GM04504 (cell line): ENCODE measurements around the gene HTR3A.

Experiments
- DNase-seq: peaks from one replicate; pipeline ENCODE4 v3.0.0-alpha.2; 2012; ENCODE audit warnings: low read depth

Gene HTR3A

GRCh38 chr11:113979431-113979830 is 4.5 kb downstream of the HTR3A start:
- no peak for DNase-seq

GRCh38 chr11:113980785-113981184 is 5.9 kb downstream of the HTR3A start:
- DNase-seq = no peak

GRCh38 chr11:113982306-113982705 is 7.4 kb downstream of the HTR3A start:
- no peak for DNase-seq

GRCh38 chr11:113984781-113985180 is 9.9 kb downstream of the HTR3A start:
- no peak for DNase-seq

- no peak for DNase-seq
Measured at GRCh38 chr11:113985906-113986305, 11.0 kb downstream of the HTR3A start.

- no peak for DNase-seq
Measured at GRCh38 chr11:113986351-113987140, 11.6 kb downstream of the HTR3A start.

DNA sequence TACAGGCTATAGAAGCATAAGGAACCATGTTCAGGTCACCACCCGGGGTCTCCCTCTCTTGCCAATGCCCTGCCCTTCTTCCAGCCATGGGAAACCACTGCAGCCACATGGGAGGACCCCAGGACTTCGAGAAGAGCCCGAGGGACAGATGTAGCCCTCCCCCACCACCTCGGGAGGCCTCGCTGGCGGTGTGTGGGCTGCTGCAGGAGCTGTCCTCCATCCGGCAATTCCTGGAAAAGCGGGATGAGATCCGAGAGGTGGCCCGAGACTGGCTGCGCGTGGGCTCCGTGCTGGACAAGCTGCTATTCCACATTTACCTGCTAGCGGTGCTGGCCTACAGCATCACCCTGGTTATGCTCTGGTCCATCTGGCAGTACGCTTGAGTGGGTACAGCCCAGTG is 14.5 kb downstream of the HTR3A start:
- DNase-seq = no peak

- no peak for DNase-seq
Measured at GRCh38 chr11:113989916-113990315, 15.0 kb downstream of the HTR3A start.

- peak; percentile 10 for DNase-seq
Measured at GRCh38 chr11:113991170-113991569, 16.3 kb downstream of the HTR3A start.

- no peak for DNase-seq
Measured at GRCh38 chr11:113991718-113992458, 17.0 kb downstream of the HTR3A start.

GRCh38 chr11:113992459-113993110 is 17.7 kb downstream of the HTR3A start:
- no peak for DNase-seq

DNA sequence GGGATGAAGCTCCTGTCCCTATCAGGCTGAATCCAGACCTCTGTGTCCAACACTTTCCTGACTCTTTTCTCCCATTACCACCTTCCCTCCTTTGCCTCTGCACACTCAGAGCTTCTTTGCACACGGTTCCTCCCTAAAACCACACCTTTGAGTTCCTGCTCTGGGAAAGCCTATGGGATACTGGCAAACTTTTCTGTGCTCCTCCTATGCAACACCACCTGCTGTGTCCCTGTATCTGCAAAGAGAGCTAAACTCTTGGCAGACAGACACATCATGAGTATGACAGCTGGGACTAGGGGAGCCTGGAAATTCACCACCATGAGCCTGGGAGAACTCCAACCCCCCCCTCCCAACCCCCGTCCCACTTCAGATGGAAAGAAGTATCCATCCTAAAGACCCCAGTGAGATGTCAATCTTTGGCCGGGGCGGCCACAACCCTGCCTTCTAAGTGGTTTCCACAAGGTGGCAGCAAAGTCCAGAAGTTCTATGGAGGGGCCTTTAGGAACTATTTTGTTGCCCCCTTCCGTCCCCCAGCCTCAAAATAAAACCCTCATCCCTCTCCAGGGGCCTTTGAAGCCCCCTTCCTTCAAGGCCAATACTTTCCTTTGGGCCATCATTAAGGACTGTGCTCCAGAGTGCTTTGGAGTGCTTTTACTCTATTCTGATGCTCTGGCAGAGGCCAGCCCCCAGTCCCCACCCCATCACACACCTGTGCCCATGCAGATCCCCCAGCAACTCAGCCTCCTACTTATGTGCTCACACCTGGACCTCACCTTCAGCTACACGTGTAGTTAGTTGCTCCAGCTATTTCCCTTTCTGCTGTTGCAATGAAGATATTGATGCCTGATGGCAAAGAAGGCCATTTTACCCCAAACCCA is 19.4 kb downstream of the HTR3A start:
- DNase-seq = no peak

DNA sequence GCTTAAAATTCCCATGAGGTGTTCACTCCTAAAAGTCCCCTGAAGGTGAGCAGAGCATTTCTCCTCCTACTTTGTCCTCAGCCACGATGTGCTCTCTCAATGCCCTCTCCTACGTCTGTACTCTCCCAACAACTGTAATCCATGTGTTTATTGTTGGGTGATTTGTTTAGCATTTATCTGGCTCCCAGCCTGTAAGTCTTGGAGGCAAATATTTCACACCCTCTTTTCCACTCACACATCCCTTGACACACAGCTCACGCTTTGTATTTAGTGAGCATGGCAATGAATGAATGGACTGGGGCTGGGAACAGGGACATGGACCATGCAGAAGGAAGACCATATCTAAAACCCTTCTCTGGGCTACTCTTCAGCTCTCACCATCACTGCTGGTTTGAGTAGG is 22.6 kb downstream of the HTR3A start:
- no peak for DNase-seq

- no peak for DNase-seq
Measured at GRCh38 chr11:113998574-113998973, 23.7 kb downstream of the HTR3A start.

GRCh38 chr11:114000526-114000925 is 25.6 kb downstream of the HTR3A start:
- DNase-seq = no peak

- DNase-seq = no peak
Measured at GRCh38 chr11:114001416-114001815, 26.5 kb downstream of the HTR3A start.

DNA sequence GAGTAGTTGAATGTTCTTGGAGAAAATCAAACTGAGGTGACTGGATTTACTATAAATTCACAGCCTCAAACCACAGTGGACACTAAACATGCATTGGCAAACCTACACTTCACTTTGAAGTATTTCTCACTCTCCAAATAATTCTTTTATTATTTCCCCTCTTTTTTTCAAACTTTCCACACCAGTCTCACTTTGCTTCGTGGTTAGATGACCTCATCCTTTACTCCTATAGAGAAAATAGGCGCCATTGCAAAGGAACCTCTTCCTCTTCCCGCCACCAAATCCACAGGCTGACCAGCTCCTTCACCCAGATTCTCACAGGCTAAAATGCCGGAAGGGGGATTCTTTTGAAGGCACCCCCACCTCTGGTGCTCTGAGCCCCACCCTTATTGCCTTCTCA is 33.4 kb downstream of the HTR3A start:
- no peak for DNase-seq

GRCh38 chr11:114010931-114011330 is 36.0 kb downstream of the HTR3A start:
- DNase-seq = no peak

GRCh38 chr11:114011443-114011842 is 36.5 kb downstream of the HTR3A start:
- DNase-seq = no peak

DNA sequence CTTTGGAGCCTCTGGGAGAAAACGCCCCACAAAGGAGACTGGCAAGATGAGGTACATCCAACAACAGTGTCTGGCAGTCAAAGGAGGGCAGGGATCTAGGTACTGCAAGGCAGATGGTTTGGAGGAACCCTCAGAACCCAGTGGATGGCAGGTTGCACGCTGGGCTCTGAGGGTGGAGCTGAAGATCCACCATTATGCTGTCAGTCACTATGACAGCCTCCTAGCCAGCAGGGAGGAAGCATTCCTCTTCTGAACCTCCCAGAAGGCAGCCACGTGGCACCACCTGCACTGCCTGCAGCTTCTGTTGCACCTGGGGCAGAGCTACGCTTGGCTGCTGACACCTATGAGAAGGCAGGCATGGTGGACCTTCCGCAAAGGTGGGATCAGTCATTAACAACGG is 40.2 kb downstream of the HTR3A start:
- DNase-seq = no peak

GRCh38 chr11:114016986-114017385 is 42.1 kb downstream of the HTR3A start:
- DNase-seq = no peak

DNA sequence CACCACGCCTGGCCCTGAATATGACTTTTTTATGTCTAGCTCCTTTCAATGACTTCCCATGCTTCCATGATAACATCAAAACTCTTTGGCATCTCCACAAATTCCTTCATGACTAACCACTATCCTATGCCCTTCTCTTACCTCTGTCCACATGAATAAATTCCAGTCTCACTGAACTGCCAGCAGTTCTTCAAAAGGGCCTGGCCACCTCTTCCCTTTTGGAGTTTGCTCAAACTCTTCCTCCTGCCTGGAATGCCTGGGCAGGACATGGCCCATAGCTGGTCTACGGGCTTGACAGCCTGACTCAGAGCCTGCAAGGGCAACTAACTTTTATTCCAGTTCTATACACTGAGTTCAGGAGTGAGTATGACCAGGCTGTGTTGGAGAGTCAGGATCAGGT is 42.8 kb downstream of the HTR3A start:
- DNase-seq = no peak
